Stimulated activated memory B cell treated with anti-CD40 and anti-IgM and Interleukin-4, amounts not matched to agents 10 μg/mL and 1 μg/mL and 100 μg/mL, for 72 hours (primary cell): ENCODE results near the gene SGK1.
"Not testable (repeated sequence)": the region's sequence is repeated elsewhere in the genome, so short reads cannot be mapped to it uniquely, and the experiment has no call there.

Source experiments
- ATAC-seq: fragments of 150-1000 bp; cut with Tn5 transposase; 2 replicates; pipeline ENCODE4 v1.10.0; 2021
- H3K27ac Mint-ChIP-seq: one replicate; pipeline ENCODE4 v1.8.0; 2022; ENCODE audit warnings: mild to moderate bottlenecking, mixed read lengths
- H3K27me3 Mint-ChIP-seq: one replicate; pipeline ENCODE4 v1.8.0; 2022; ENCODE audit warnings: mixed read lengths
- H3K36me3 Mint-ChIP-seq: one replicate; pipeline ENCODE4 v1.8.0; 2022; ENCODE audit warnings: mixed read lengths
- H3K4me1 Mint-ChIP-seq: one replicate; pipeline ENCODE4 v1.8.0; 2022; ENCODE audit warnings: mixed read lengths
- H3K4me3 Mint-ChIP-seq: one replicate; pipeline ENCODE4 v1.8.0; 2022; ENCODE audit warnings: mild to moderate bottlenecking, moderate library complexity, mixed read lengths
- H3K9me3 Mint-ChIP-seq: one replicate; pipeline ENCODE4 v1.8.0; 2022; ENCODE audit warnings: mixed read lengths

SGK1 gene

GRCh38 chr6:134341999-134342567 is 24.2 kb upstream of the SGK1 start:
- Mint-ChIP-seq H3K4me1 (peaks cover 14% of the 10 kb centered on the region), H3K36me3 (no peaks in the 10 kb centered on the region), H3K4me3 (no peak overlapping the region), H3K27ac (no peak overlapping the region), H3K9me3 (no peaks in the 10 kb centered on the region), H3K27me3 (no peaks in the 10 kb centered on the region)
- no peak for ATAC-seq

DNA sequence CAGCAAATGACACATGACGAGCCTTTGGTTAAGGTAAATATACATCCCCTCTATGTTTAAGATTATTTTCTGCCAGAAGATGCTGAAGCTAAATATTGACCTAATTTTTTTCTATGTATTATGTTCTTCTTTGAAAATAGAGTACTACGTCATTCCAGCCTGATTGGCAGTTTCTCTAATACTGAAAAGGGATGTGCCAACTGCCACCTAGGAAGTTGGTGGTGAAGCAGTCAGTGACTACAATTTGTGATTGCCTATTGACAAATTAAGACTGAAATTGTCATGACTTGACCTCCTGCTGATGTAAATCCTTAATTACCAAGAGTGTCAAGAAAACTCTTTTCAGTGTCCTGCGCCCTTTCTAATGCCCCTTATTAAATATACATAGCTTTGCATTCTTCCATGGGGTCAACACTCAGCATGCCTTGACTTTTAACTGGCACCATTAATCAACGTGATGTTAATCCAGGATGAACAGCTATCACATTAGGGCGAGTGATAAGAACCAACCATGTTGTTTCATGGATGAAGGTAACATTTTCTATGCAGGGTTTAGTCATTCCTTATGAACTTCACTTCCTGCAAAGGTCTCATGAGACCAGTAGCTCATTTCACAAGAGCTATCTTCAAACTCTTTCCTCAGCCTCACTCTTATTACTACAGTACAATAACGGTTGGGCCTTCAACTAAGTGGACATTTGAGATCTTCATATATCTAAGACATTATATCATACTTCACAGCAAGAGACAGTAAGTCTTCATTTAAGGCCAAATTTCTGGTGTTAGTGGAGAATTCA is 22.5 kb upstream of the SGK1 start:
- no peak for ATAC-seq
- Mint-ChIP-seq H3K36me3 (no peaks in the 10 kb centered on the region), H3K4me1 (peaks cover 14% of the 10 kb centered on the region), H3K27ac (no peak overlapping the region), H3K27me3 (no peaks in the 10 kb centered on the region), H3K9me3 (no peaks in the 10 kb centered on the region), H3K4me3 (no peak overlapping the region)

DNA sequence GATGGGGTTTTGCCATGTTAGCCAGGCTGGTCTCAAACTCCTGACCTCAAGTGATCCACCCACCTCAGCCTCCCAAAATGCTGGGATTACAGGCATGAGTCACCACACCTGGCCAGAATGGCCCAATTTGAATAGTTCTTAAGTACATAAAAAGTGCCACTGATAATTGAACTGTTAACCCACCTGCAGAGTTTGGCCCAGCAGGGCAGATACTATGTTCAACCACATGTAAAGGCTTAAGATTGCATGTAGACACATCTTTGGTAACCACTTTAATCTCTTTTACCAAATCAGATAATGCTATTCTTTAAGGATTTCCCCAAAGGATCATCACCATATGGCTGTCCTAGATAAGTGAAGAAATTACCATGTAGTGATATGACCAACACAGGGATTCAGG is 21.3 kb upstream of the SGK1 start:
- no peak for ATAC-seq
- Mint-ChIP-seq H3K4me3 (no peak overlapping the region), H3K4me1 (peaks cover 14% of the 10 kb centered on the region), H3K27ac (no peak overlapping the region), H3K9me3 (no peaks in the 10 kb centered on the region), H3K36me3 (no peaks in the 10 kb centered on the region), H3K27me3 (no peaks in the 10 kb centered on the region)

GRCh38 chr6:134331256-134331655 is 13.3 kb upstream of the SGK1 start:
- Mint-ChIP-seq H3K9me3 (peaks cover 5% of the 10 kb centered on the region), H3K4me1 (no peaks in the 10 kb centered on the region), H3K27me3 (no peaks in the 10 kb centered on the region), H3K27ac (no peak overlapping the region), H3K4me3 (no peak overlapping the region), H3K36me3 (peaks cover 3% of the 10 kb centered on the region)
- ATAC-seq, result no peak

GRCh38 chr6:134330555-134330954 is 12.6 kb upstream of the SGK1 start:
- no peak overlapping the region for H3K4me3 Mint-ChIP-seq
- no peaks in the 10 kb centered on the region for H3K27me3 Mint-ChIP-seq
- peaks cover 5% of the 10 kb centered on the region for H3K36me3 Mint-ChIP-seq
- ATAC-seq, result no peak
- H3K9me3 Mint-ChIP-seq, result peaks cover 6% of the 10 kb centered on the region
- no peaks in the 10 kb centered on the region for H3K4me1 Mint-ChIP-seq
- H3K27ac Mint-ChIP-seq, result no peak overlapping the region

GRCh38 chr6:134328792-134329191 is 10.9 kb upstream of the SGK1 start:
- Mint-ChIP-seq H3K36me3 (peaks cover 5% of the 10 kb centered on the region), H3K27me3 (no peaks in the 10 kb centered on the region), H3K9me3 (peaks cover 6% of the 10 kb centered on the region), H3K27ac (no peak overlapping the region), H3K4me3 (no peak overlapping the region), H3K4me1 (no peaks in the 10 kb centered on the region)
- ATAC-seq, result no peak

- H3K9me3 Mint-ChIP-seq, result peaks cover 6% of the 10 kb centered on the region
- no peak for ATAC-seq
- H3K27ac Mint-ChIP-seq, result no peak overlapping the region
These were observed 10.2 kb upstream of the SGK1 start for GRCh38 chr6:134328138-134328537.

DNA sequence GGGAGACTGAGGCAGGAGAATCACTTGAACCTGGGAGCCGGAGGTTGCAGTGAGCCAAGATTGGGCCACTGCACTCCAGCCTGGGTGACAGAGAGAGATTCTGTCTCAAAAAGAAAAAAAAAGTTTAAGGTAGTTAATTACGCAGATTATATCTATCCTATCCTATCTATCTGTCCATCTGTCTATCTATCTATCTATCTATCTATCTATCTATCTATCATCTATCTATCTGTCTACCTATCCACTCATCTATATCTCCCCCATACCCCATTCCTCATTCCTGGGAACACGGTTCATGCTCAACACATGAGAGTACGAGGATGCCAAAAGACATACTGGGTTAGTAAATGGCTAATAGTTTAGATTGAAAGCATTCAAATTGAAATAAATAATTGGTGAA is 8.3 kb upstream of the SGK1 start:
- not testable (repeated sequence) for H3K9me3 Mint-ChIP-seq, H3K27ac Mint-ChIP-seq, H3K27me3 Mint-ChIP-seq, ATAC-seq, H3K4me3 Mint-ChIP-seq, H3K4me1 Mint-ChIP-seq, H3K36me3 Mint-ChIP-seq

More at GRCh38 chr6:134328138-134328537, 10.2 kb upstream of the SGK1 start:
- no peaks in the 10 kb centered on the region for H3K4me1 Mint-ChIP-seq
- peaks cover 5% of the 10 kb centered on the region for H3K36me3 Mint-ChIP-seq
- no peaks in the 10 kb centered on the region for H3K27me3 Mint-ChIP-seq
- no peak overlapping the region for H3K4me3 Mint-ChIP-seq

- Mint-ChIP-seq H3K4me3 (no peak overlapping the region), H3K27ac (no peak overlapping the region), H3K36me3 (peaks cover 5% of the 10 kb centered on the region), H3K27me3 (no peaks in the 10 kb centered on the region), H3K4me1 (no peaks in the 10 kb centered on the region), H3K9me3 (peaks cover 15% of the 10 kb centered on the region)
- no peak for ATAC-seq
These were observed 6.9 kb upstream of the SGK1 start for GRCh38 chr6:134324766-134325165.

- Mint-ChIP-seq H3K4me1 (no peaks in the 10 kb centered on the region), H3K27ac (no peak overlapping the region), H3K27me3 (peaks cover under 1% of the 10 kb centered on the region), H3K4me3 (no peak overlapping the region), H3K9me3 (peaks cover 17% of the 10 kb centered on the region), H3K36me3 (peaks cover 5% of the 10 kb centered on the region)
- ATAC-seq, result no peak
These were observed 6.2 kb upstream of the SGK1 start for GRCh38 chr6:134324141-134324540.

GRCh38 chr6:134323698-134324097 is 5.8 kb upstream of the SGK1 start:
- Mint-ChIP-seq H3K36me3 (peaks cover 5% of the 10 kb centered on the region), H3K27ac (no peak overlapping the region), H3K4me1 (no peaks in the 10 kb centered on the region), H3K9me3 (peaks cover 17% of the 10 kb centered on the region), H3K27me3 (peaks cover 4% of the 10 kb centered on the region), H3K4me3 (no peak overlapping the region)
- no peak for ATAC-seq

- no peak overlapping the region for H3K4me3 Mint-ChIP-seq
- H3K9me3 Mint-ChIP-seq, result peaks cover 17% of the 10 kb centered on the region
- peaks cover 8% of the 10 kb centered on the region for H3K27me3 Mint-ChIP-seq
- H3K36me3 Mint-ChIP-seq, result peaks cover 5% of the 10 kb centered on the region
- H3K4me1 Mint-ChIP-seq, result peaks cover under 1% of the 10 kb centered on the region
- ATAC-seq, result no peak
- no peak overlapping the region for H3K27ac Mint-ChIP-seq
These were observed 5.4 kb upstream of the SGK1 start for GRCh38 chr6:134323294-134323693.

- no peak for ATAC-seq
- Mint-ChIP-seq H3K4me3 (no peak overlapping the region), H3K27me3 (peaks cover 19% of the 10 kb centered on the region), H3K36me3 (peaks cover 5% of the 10 kb centered on the region), H3K4me1 (peaks cover 11% of the 10 kb centered on the region), H3K9me3 (peaks cover 13% of the 10 kb centered on the region), H3K27ac (no peak overlapping the region)
These were observed 4.3 kb upstream of the SGK1 start for GRCh38 chr6:134322216-134322615.

- peaks cover 22% of the 10 kb centered on the region for H3K27me3 Mint-ChIP-seq
- ATAC-seq, result no peak
- H3K4me3 Mint-ChIP-seq, result no peak overlapping the region
- peaks cover 13% of the 10 kb centered on the region for H3K4me1 Mint-ChIP-seq
- no peak overlapping the region for H3K27ac Mint-ChIP-seq
- peaks cover 3% of the 10 kb centered on the region for H3K36me3 Mint-ChIP-seq
- peaks cover 12% of the 10 kb centered on the region for H3K9me3 Mint-ChIP-seq
These were observed 3.3 kb upstream of the SGK1 start for GRCh38 chr6:134321246-134321645.

DNA sequence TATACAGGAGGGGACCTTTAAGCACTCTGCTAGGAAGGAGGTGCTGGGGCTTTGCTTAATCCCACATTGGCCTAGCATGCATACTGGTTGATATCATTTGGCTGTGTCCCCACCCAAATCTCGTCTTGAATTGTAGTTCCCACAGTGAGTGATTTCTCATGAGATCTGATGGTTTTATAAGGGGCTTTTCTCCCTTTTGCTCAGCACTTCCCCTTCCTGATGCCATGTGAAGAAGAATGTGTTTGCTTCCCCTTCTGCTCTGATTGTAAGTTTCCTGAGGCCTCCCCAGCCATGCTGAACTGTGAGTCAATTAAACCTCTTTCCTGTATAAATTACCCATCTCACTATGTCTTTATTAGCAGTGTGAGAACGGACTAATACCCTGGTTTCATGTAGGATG is 1.8 kb upstream of the SGK1 start:
- Mint-ChIP-seq H3K4me1 (peaks cover 13% of the 10 kb centered on the region), H3K27me3 (peaks cover 22% of the 10 kb centered on the region), H3K9me3 (peaks cover 11% of the 10 kb centered on the region)
- not testable (repeated sequence) for ATAC-seq, H3K27ac Mint-ChIP-seq, H3K36me3 Mint-ChIP-seq, H3K4me3 Mint-ChIP-seq

- Mint-ChIP-seq H3K9me3 (peaks cover 11% of the 10 kb centered on the region), H3K36me3 (no peaks in the 10 kb centered on the region), H3K27ac (no peak overlapping the region), H3K4me3 (no peak overlapping the region), H3K27me3 (peaks cover 22% of the 10 kb centered on the region), H3K4me1 (peaks cover 13% of the 10 kb centered on the region)
- no peak for ATAC-seq
These were observed 1.0 kb upstream of the SGK1 start for GRCh38 chr6:134318974-134319281.
